ENCODE measurements around the gene HHIPL1. TPM values are rescaled to one million over a fixed set of nuclear protein-coding genes. Genes with fewer than 3 reads are reported as not detected.
"Not testable (repeated sequence)": the region's sequence is repeated elsewhere in the genome, so short reads cannot be mapped to it uniquely, and the experiment has no call there.

HHIPL1 gene
- total RNA-seq, 1 donor from 2014 or later = 5.9 TPM

- H3K4me1 ChIP-seq = no peaks in the 10 kb centered on the region
- DNase-seq (ENCODE audit: extremely low spot score in 2 of 2) = no peak
- no peak overlapping the region for H3K4me3 ChIP-seq
- H3K27ac ChIP-seq = no peak overlapping the region
- H3K36me3 ChIP-seq = no peaks in the 10 kb centered on the region
- TF ChIP-seq POLR2A (IDR thresholded peaks at IDR 0.05) (no peak), POLR2AphosphoS5 (IDR thresholded peaks at IDR 0.05; ENCODE audit: insufficient read depth in 1 of 2, low read depth in 1 of 2) (no peak)
- TF ChIP-seq, protein P1, sequence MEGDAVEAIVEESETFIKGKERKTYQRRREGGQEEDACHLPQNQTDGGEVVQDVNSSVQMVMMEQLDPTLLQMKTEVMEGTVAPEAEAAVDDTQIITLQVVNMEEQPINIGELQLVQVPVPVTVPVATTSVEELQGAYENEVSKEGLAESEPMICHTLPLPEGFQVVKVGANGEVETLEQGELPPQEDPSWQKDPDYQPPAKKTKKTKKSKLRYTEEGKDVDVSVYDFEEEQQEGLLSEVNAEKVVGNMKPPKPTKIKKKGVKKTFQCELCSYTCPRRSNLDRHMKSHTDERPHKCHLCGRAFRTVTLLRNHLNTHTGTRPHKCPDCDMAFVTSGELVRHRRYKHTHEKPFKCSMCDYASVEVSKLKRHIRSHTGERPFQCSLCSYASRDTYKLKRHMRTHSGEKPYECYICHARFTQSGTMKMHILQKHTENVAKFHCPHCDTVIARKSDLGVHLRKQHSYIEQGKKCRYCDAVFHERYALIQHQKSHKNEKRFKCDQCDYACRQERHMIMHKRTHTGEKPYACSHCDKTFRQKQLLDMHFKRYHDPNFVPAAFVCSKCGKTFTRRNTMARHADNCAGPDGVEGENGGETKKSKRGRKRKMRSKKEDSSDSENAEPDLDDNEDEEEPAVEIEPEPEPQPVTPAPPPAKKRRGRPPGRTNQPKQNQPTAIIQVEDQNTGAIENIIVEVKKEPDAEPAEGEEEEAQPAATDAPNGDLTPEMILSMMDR (IDR thresholded peaks at IDR 0.05) = no peak
- H3K27me3 ChIP-seq = no peaks in the 10 kb centered on the region
- H3K9me3 ChIP-seq = no peaks in the 10 kb centered on the region
- intact Hi-C loops (cut with DNase I) = no loop called here
Measured at GRCh38 chr14:99637624-99638023, 7.3 kb upstream of the HHIPL1 start.

DNA sequence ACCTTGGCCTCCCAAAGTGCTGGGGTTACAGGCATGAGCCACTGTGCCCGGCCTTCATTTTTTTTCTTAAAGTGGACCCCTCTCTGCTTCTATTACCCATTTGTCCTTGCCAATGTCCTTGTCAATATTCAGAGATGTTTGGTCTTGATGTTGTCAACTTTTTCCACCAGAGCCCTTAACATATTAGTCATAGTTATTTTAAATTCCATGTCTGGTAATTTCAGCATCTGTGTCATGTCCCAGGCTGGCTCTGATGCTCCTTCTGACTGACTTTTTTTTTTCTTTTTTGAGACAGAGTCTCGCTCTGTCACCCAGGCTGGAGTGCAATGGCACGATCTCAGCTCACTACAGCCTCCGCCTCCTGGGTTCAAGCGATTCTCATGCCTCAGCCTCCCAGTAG is 2.2 kb upstream of the HHIPL1 start:
- H3K27ac ChIP-seq; intact Hi-C loops (cut with DNase I); DNase-seq (ENCODE audit: extremely low spot score in 2 of 2); H3K9me3 ChIP-seq; H3K4me3 ChIP-seq; H3K27me3 ChIP-seq; H3K36me3 ChIP-seq: not testable (repeated sequence)
- H3K4me1 ChIP-seq = peaks cover 14% of the 10 kb centered on the region

DNA sequence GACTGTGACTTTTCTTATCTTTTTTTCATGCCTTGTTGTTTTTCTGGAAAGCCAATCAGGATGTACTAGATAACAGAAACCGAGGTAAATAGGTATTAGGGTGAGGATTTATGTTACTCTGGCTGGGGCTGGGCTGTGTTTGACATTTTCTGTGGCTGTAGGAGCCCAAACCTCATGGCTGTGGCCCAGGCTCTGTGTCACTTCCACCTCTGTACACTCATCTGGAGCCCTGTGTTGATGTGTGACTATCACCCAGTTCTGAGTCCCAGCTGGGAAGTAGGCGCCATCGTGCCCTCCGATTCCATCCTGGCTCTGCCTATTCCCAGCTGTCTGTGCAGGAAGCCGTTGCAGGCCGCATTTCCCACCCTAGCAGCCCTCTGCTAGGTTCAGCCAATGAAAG is 1.6 kb upstream of the HHIPL1 start:
- Histone ChIP-seq H3K27ac (no peak overlapping the region), H3K4me3 (no peak overlapping the region), H3K9me3 (no peaks in the 10 kb centered on the region), H3K4me1 (peaks cover 14% of the 10 kb centered on the region), H3K36me3 (no peaks in the 10 kb centered on the region), H3K27me3 (no peaks in the 10 kb centered on the region)
- TF ChIP-seq, protein P1 (IDR thresholded peaks at IDR 0.05) = no peak
- TF ChIP-seq POLR2AphosphoS5 (IDR thresholded peaks at IDR 0.05; ENCODE audit: insufficient read depth in 1 of 2, low read depth in 1 of 2) = no peak
- TF ChIP-seq POLR2A (IDR thresholded peaks at IDR 0.05) = no peak
- DNase-seq (ENCODE audit: extremely low spot score in 2 of 2) = no peak
- intact Hi-C loops (cut with DNase I) = no loop called here

DNA sequence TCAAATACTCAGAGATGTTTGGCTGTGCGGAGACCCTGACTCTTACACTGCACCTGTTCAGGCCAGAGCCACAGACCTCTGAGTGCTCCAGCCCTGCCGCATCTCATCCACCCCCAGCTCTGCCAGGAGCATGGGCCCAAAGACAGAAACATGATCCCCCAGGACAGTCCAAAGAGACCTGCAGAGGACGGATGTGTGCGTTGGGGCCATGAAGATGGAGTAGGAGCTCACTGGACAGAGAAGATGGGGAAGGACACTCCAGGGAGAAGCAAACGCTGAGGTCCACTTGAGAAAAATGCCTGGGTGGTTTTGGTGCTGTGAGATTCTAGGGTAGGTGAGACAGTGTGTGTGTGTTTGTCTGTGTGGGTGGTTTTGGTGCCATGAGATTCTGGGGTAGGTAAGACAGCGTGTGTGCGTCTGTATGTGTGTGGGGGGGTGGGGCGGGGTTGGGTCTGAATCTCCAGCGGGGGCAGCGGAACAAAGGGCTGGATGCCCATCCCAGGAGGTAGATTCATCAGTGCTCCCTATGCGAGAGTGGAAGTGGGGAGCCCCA is 818 bp upstream of the HHIPL1 start:
- Histone ChIP-seq H3K36me3 (no peaks in the 10 kb centered on the region), H3K27me3 (no peaks in the 10 kb centered on the region), H3K27ac (no peak overlapping the region), H3K4me3 (no peak overlapping the region), H3K9me3 (no peaks in the 10 kb centered on the region), H3K4me1 (peaks cover 14% of the 10 kb centered on the region)
- TF ChIP-seq POLR2AphosphoS5 (IDR thresholded peaks at IDR 0.05; ENCODE audit: insufficient read depth in 1 of 2, low read depth in 1 of 2) = no peak
- TF ChIP-seq POLR2A (IDR thresholded peaks at IDR 0.05) = no peak
- TF ChIP-seq, protein P1 (IDR thresholded peaks at IDR 0.05) = no peak
- DNase-seq (ENCODE audit: extremely low spot score in 2 of 2) = no peak
- intact Hi-C loops (cut with DNase I) = no loop called here

DNA sequence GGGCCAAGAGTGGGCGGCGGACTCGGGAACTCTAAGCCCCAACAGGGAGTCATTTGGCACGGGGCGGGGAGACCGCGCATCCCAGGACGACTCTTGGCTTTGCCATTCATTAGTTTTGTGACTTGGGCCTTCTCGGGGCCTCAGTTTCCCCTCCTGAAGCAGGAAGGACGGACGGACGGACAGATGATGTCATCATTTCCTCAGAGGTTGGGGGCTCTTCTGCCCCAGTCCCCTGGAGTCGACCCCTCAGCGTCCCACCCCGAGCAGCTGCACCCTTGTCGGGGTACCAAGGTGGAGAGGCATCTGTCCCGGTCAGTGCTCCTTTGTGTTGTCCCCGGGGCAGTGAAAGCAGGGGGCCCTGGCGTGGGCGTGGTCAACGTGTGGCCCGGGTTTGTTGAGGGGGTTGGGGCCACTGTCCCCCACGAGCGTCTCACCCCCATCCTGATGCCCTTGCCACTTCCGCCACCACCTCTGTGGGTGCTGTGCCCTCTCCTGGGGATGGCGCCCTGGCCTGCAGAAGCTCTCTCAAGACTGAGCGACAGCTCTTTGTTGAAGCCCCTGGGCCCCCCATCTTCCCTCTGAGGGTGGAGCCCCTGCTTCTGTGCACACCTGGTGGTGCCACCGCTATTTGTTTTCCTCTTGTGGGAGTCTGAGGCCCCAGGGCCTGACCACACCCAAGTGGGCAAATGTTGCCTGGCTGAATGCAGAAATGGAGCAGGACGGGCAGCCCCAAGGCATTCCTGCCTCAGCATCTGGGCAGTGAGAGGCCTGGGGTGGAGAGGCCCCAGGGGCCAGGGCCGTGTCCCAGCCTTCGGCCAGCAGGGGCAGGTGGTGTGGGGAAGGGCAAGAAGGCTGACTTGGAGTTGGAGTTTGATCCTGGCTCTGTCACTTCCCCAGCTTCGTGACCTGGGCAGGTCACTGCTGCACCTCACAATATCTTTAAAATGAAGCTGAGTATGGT is 896 bp downstream of the HHIPL1 start:
- intact Hi-C loops (cut with DNase I) = no loop called here
- Histone ChIP-seq H3K4me1 (peaks cover 14% of the 10 kb centered on the region), H3K36me3 (no peaks in the 10 kb centered on the region), H3K9me3 (no peaks in the 10 kb centered on the region), H3K27ac (no peak overlapping the region), H3K27me3 (no peaks in the 10 kb centered on the region), H3K4me3 (peak overlapping the region; percentile 48 to 56)
- TF ChIP-seq POLR2AphosphoS5 (IDR thresholded peaks at IDR 0.05; ENCODE audit: insufficient read depth in 1 of 2, low read depth in 1 of 2) (no peak), POLR2A (IDR thresholded peaks at IDR 0.05) (no peak)
- TF ChIP-seq, protein P1 (IDR thresholded peaks at IDR 0.05) = no peak
- no peak for DNase-seq (ENCODE audit: extremely low spot score in 2 of 2)
